Osteocyte (in vitro differentiated cells): Measurements from ENCODE around the gene PPIL1. TPM values are rescaled to one million over a fixed set of nuclear protein-coding genes. Genes with fewer than 3 reads are reported as not detected.

ENCODE experiments used
- DNase-seq: peaks from one replicate; pipeline ENCODE4 v3.0.0; 2021; ENCODE audit warnings: mixed read lengths; ENCODE audit not compliant: unreplicated experiment; ENCODE audit errors: extremely low spot score
- H3K27ac Mint-ChIP-seq: one replicate; pipeline ENCODE4 v1.8.0; 2021; ENCODE audit warnings: mild to moderate bottlenecking, mixed read lengths; ENCODE audit not compliant: unreplicated experiment
- H3K27me3 Mint-ChIP-seq: one replicate; pipeline ENCODE4 v1.8.0; 2021; ENCODE audit warnings: mixed read lengths; ENCODE audit not compliant: unreplicated experiment
- H3K36me3 Mint-ChIP-seq: one replicate; pipeline ENCODE4 v1.8.0; 2021; ENCODE audit warnings: mixed read lengths; ENCODE audit not compliant: unreplicated experiment
- H3K4me1 Mint-ChIP-seq: one replicate; pipeline ENCODE4 v1.8.0; 2021; ENCODE audit warnings: mixed read lengths; ENCODE audit not compliant: unreplicated experiment
- H3K4me3 Mint-ChIP-seq: one replicate; pipeline ENCODE4 v1.8.0; 2021; ENCODE audit warnings: mild to moderate bottlenecking, moderate library complexity, mixed read lengths; ENCODE audit not compliant: unreplicated experiment
- H3K9me3 Mint-ChIP-seq: one replicate; pipeline ENCODE4 v1.8.0; 2021; ENCODE audit warnings: mixed read lengths; ENCODE audit not compliant: unreplicated experiment
- total RNA-seq: library from RNA; stranded (reverse); gene quantifications from 2 replicates; pipeline ENCODE4 v1.2.1, GENCODE V29; 2021
- TF ChIP-seq, protein P1 (sequence below): fragments of 200-600 bp; sonication (generic); IDR thresholded peaks from 2 replicates; pipeline ENCODE4 v1.5.0; 2021; ENCODE audit warnings: antibody characterized with exemption, mild to moderate bottlenecking, moderate library complexity

The PPIL1 gene
- total RNA-seq, 1 donor from 2014 or later, result 21.0 TPM

DNA sequence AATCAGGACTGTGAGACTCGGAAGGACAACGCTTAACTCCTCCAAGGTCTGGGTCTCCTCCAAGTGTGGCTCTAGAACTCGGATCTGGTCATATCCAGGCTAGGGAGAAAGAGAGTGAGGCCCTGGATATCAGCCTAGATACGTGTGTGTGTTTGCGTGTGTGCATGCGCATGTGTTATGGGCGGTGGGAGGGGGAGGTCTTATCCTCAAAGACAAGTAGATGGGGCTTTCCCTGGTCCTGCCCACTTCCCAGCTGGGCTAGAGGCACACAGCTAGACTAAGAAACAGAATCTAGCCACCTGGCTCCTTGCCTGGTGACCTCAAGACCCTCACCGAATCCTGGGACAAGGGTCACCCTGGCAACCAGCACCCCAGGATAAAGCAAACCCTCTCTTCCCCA, 48.6 kb downstream of the PPIL1 start:
- no peak overlapping the region for H3K4me3 Mint-ChIP-seq
- no peak overlapping the region for H3K27ac Mint-ChIP-seq
- TF ChIP-seq, protein P1, sequence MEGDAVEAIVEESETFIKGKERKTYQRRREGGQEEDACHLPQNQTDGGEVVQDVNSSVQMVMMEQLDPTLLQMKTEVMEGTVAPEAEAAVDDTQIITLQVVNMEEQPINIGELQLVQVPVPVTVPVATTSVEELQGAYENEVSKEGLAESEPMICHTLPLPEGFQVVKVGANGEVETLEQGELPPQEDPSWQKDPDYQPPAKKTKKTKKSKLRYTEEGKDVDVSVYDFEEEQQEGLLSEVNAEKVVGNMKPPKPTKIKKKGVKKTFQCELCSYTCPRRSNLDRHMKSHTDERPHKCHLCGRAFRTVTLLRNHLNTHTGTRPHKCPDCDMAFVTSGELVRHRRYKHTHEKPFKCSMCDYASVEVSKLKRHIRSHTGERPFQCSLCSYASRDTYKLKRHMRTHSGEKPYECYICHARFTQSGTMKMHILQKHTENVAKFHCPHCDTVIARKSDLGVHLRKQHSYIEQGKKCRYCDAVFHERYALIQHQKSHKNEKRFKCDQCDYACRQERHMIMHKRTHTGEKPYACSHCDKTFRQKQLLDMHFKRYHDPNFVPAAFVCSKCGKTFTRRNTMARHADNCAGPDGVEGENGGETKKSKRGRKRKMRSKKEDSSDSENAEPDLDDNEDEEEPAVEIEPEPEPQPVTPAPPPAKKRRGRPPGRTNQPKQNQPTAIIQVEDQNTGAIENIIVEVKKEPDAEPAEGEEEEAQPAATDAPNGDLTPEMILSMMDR, result no peak
- H3K4me1 Mint-ChIP-seq, result peaks cover 15% of the 10 kb centered on the region
- no peaks in the 10 kb centered on the region for H3K36me3 Mint-ChIP-seq
- no peak for DNase-seq
- H3K9me3 Mint-ChIP-seq, result no peaks in the 10 kb centered on the region
- no peaks in the 10 kb centered on the region for H3K27me3 Mint-ChIP-seq

DNA sequence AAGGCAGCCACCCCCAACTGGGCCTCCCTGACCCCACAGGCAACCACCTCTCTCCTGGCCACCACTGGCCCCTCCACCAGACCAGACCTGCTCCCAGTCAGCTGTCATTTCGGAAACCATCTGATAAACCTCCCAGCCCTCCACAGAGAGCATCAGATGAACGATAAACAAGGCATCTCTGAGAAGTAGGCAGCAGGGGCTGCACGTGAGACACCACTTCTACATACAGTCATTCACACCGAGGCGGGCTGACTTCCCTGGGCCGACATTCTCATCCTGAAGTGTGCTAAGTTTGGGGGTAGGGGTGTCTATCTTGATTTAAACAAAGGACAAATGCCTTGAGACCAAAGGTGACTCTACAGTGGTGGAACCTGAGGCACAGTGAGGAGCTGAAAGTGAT, 49.2 kb downstream of the PPIL1 start:
- Mint-ChIP-seq H3K36me3 (no peaks in the 10 kb centered on the region), H3K4me1 (peaks cover 19% of the 10 kb centered on the region), H3K9me3 (no peaks in the 10 kb centered on the region), H3K4me3 (no peak overlapping the region), H3K27me3 (no peaks in the 10 kb centered on the region), H3K27ac (no peak overlapping the region)
- TF ChIP-seq, protein P1, result no peak
- no peak for DNase-seq

DNA sequence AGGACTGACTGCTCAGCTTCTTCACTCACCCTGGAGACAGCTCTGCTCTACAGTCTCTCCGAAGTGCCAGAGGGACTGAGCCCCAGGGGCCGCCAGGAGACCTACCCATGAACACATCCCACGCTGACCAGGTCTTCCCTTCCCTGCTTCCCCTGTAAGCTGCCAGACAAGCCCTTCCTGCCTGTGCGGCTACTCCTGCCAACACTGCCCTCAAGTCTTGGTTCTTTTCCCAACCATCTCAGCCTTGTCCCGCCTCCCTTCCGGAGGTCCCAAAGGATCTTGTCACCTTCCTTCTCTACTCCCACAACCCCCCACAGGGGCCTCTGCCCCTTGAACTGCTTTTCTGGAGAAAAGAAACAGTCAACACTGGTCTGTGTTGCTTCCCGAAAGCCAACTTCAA, 50.4 kb downstream of the PPIL1 start:
- TF ChIP-seq, protein P1, result no peak
- no peaks in the 10 kb centered on the region for H3K27me3 Mint-ChIP-seq
- no peak overlapping the region for H3K27ac Mint-ChIP-seq
- DNase-seq, result no peak
- no peak overlapping the region for H3K4me3 Mint-ChIP-seq
- H3K9me3 Mint-ChIP-seq, result no peaks in the 10 kb centered on the region
- no peaks in the 10 kb centered on the region for H3K36me3 Mint-ChIP-seq
- peaks cover 16% of the 10 kb centered on the region for H3K4me1 Mint-ChIP-seq

DNA sequence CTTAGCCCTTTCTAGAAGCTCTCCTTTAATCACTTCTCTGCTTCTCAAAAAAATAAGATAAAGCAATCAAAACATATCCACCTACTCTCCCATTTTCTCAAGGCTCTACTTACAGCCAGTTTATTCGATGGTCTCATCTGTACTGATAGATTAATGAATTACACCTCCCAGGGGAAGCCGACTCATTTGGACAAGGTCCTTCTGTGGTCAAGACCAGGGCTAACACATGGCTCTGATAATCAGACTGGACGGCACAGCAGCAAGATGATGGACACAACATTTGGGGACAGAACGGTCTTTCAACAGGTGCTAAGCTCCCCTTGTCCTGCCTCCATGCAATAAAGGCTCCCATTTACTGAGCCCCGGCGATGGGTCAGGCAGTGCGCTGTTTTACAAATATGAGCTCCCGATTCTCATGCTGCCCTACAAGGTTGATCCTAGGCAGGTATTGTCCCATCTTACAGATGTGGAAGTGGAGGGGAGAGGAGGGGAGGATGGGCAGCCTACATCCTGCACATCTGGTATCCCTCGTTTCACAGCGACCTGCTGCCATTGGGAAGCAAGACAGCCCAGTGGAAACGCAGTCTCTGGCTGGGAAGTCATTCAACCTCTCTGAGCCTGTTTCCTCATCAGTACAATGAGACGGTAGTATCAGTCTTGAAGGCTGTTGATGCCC, 51.0 kb downstream of the PPIL1 start:
- Mint-ChIP-seq H3K27ac (no peak overlapping the region), H3K4me1 (peaks cover 16% of the 10 kb centered on the region), H3K36me3 (no peaks in the 10 kb centered on the region), H3K4me3 (no peak overlapping the region), H3K9me3 (no peaks in the 10 kb centered on the region), H3K27me3 (no peaks in the 10 kb centered on the region)
- DNase-seq, result no peak
- TF ChIP-seq, protein P1, result no peak

DNA sequence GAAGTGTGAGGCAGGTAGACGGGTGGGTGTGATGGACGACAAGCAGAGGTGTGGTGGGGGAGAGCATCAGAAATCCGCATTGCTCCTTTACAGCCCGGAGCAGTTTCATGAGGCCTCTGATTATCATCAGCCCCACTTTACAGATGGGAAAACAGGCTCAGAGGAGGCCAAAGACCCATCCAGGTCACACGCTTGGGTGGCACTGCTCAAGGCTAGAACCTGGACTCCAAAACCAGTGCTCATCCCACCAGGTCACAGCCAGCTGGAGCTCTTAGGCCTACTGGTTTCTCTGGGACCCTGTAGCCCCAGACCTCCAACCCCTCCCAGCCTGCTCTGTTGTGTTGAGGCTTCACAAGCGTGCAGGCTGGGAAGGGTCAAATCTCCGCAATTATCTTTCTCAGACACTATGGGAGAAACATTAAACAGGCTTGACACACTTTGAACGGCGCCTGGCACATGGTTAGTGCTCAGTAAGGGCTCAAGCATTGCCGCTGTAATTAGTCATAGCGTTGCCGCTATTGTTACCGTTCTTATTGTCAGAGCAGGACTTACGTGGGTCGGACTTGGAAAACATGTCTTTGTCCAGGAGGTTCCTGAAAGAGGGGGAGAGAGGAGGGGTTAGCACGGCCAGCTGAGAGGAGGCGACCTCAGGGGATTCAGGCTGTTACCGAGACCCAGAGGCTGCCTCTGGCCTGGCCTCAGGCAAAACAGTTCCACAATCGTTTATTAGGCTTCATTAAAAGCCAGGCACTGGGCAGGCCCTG, 51.9 kb downstream of the PPIL1 start:
- Mint-ChIP-seq H3K27ac (no peak overlapping the region), H3K4me3 (no peak overlapping the region), H3K4me1 (peaks cover 13% of the 10 kb centered on the region), H3K36me3 (no peaks in the 10 kb centered on the region), H3K27me3 (no peaks in the 10 kb centered on the region), H3K9me3 (no peaks in the 10 kb centered on the region)
- DNase-seq, result no peak
- TF ChIP-seq, protein P1, result no peak
